Measurements from ENCODE around the gene FNDC4. TPM values are rescaled to one million over a fixed set of nuclear protein-coding genes. Genes with fewer than 3 reads are reported as not detected.

Gene FNDC4
- total RNA-seq = 13.1 and 17.1 TPM in 2 replicates

GRCh38 chr2:27494944-27495554 lies at the start of gene FNDC4:
Gene FNDC4, minus strand, starts transcription at chr2:27495200. Its CDS starts 521 bp downstream, at chr2:27494679.

GRCh38 chr2:27496357-27497287 lies 1.6 kb upstream of the FNDC4 start, which contains the start of gene GCKR:
Gene GCKR, plus strand, starts transcription at chr2:27496839. Its CDS starts 66 bp downstream, at chr2:27496905.

GRCh38 chr2:27489498-27490397 lies 5.3 kb downstream of the FNDC4 start, which contains the start of gene IFT172:
Gene IFT172, minus strand, starts transcription at chr2:27489743. Its CDS starts 90 bp downstream, at chr2:27489653.

GRCh38 chr2:27441958-27442919 lies 52.8 kb downstream of the FNDC4 start, which contains the start of gene KRTCAP3:
Gene KRTCAP3, plus strand, starts transcription at chr2:27442381. Its CDS starts 32 bp downstream, at chr2:27442413.

Small RNAs within 50 kb of the gene (small RNA-seq; reads per million reads assigned to genes)
- gene RNU6-986P = not detected

Other genes with a start within 250 kb of the FNDC4 start
- gene SLC30A3, start 232.2 kb downstream of the FNDC4 start, total RNA-seq = not detected in 2 replicates
- gene DNAJC5G, start 219.8 kb downstream of the FNDC4 start, total RNA-seq = not detected in 2 replicates
- gene TRIM54, start 212.8 kb downstream of the FNDC4 start, total RNA-seq = not detected in 2 replicates
- 0.81 and 0.85 TPM in 2 replicates for gene UCN, start 186.8 kb downstream of the FNDC4 start, total RNA-seq
- 75.6 and 80.8 TPM in 2 replicates for gene MPV17, start 172.1 kb downstream of the FNDC4 start, total RNA-seq
- 29.7 and 32.4 TPM in 2 replicates for gene GTF3C2, start 138.4 kb downstream of the FNDC4 start, total RNA-seq
- 27.8 and 29.9 TPM in 2 replicates for gene EIF2B4, start 124.9 kb downstream of the FNDC4 start, total RNA-seq
- 161 and 169 TPM in 2 replicates for gene SNX17, start 124.6 kb downstream of the FNDC4 start, total RNA-seq
- 11.8 and 14.1 TPM in 2 replicates for gene ZNF513, start 114.5 kb downstream of the FNDC4 start, total RNA-seq
- 47.4 and 47.6 TPM in 2 replicates for gene PPM1G, start 85.6 kb downstream of the FNDC4 start, total RNA-seq
- 119 and 130 TPM in 2 replicates for gene NRBP1, start 66.6 kb downstream of the FNDC4 start, total RNA-seq
- 0.32 TPM in 1 of 2 replicates, not detected in the other for gene KRTCAP3, start 52.8 kb downstream of the FNDC4 start, total RNA-seq
- 21.6 and 32.0 TPM in 2 replicates for gene IFT172, start 5.5 kb downstream of the FNDC4 start, total RNA-seq
- 0.32 and 0.36 TPM in 2 replicates for gene GCKR, start 1.6 kb upstream of the FNDC4 start, total RNA-seq
- gene ZNF512, start 87.8 kb upstream of the FNDC4 start, total RNA-seq = 34.4 and 38.7 TPM in 2 replicates
- 0.81 and 0.85 TPM in 2 replicates for gene CCDC121, start 133.8 kb upstream of the FNDC4 start, total RNA-seq
- gene GPN1, start 133.8 kb upstream of the FNDC4 start, total RNA-seq = 26.1 and 27.6 TPM in 2 replicates
- gene SUPT7L, start 168.4 kb upstream of the FNDC4 start, total RNA-seq = 28.5 and 43.3 TPM in 2 replicates
- gene SLC4A1AP, start 168.7 kb upstream of the FNDC4 start, total RNA-seq = 25.6 and 26.0 TPM in 2 replicates